HL-60 (cell line): ENCODE results near the gene FAM120A.

Experiments
- DNase-seq, 2 experiments: peaks; one replicate each; pipeline ENCODE4 v3.0.0-alpha.2; 2010 to 2020; ENCODE audit warnings: low read depth in 1 of 2, low spot score in 1 of 2
- H3K27ac ChIP-seq: fragments of 250-450 bp; sonication (Bioruptor Pico); replicated peaks from 2 replicates; pipeline ENCODE4 v1.5.1; 2020; ENCODE audit warnings: mild to moderate bottlenecking, moderate library complexity
- H3K27me3 ChIP-seq: fragments of 250-450 bp; sonication (Bioruptor Pico); 2 replicates; pipeline ENCODE4 v1.5.1; 2021; ENCODE audit warnings: mild to moderate bottlenecking, moderate library complexity; ENCODE audit not compliant: insufficient read depth, poor library complexity, severe bottlenecking
- H3K4me3 ChIP-seq: replicated peaks from 2 replicates; pipeline ENCODE4 v1.5.1; 2011; ENCODE audit warnings: mild to moderate bottlenecking, control low read depth, low read length; ENCODE audit not compliant: insufficient read depth
- CTCF ChIP-seq: IDR thresholded peaks from one replicate; pipeline ENCODE4 v1.5.1; 2011; ENCODE audit warnings: low read length, control low read depth, inconsistent platforms; ENCODE audit not compliant: insufficient read depth
- GABPA ChIP-seq: IDR thresholded peaks from 2 replicates; pipeline ENCODE4 v1.6.1; 2012; ENCODE audit warnings: low read depth
- POLR2AphosphoS5 ChIP-seq: IDR thresholded peaks from 2 replicates; pipeline ENCODE4 v1.6.1; 2012; ENCODE audit warnings: low read depth
- REST ChIP-seq: IDR thresholded peaks from 2 replicates; pipeline ENCODE4 v1.6.1; 2012; ENCODE audit warnings: low read depth; ENCODE audit not compliant: insufficient replicate concordance
- SPI1 ChIP-seq: IDR thresholded peaks from 2 replicates; pipeline ENCODE4 v1.6.1; 2012; ENCODE audit warnings: low read depth, mild to moderate bottlenecking, borderline replicate concordance

Gene FAM120A

GRCh38 chr9:93592008-93592642 lies 140.6 kb downstream of the FAM120A start:
- TF ChIP-seq CTCF (no peak), REST (no peak), POLR2AphosphoS5 (no peak), GABPA (no peak), SPI1 (no peak)
- Histone ChIP-seq H3K4me3 (no peak overlapping the region), H3K27me3 (no peaks in the 10 kb centered on the region), H3K27ac (no peak overlapping the region)
- DNase-seq, result no peak

GRCh38 chr9:93592643-93593021 lies 141.1 kb downstream of the FAM120A start:
- no peak for TF ChIP-seq CTCF
- no peak for TF ChIP-seq REST
- TF ChIP-seq GABPA, result no peak
- no peak for TF ChIP-seq POLR2AphosphoS5
- TF ChIP-seq SPI1, result no peak
- no peak overlapping the region for H3K4me3 ChIP-seq
- DNase-seq, result no peak
- H3K27ac ChIP-seq, result no peak overlapping the region
- H3K27me3 ChIP-seq, result no peaks in the 10 kb centered on the region

- no peak overlapping the region for H3K27ac ChIP-seq
- no peaks in the 10 kb centered on the region for H3K27me3 ChIP-seq
- H3K4me3 ChIP-seq, result no peak overlapping the region
- no peak for DNase-seq
- TF ChIP-seq GABPA (no peak), SPI1 (no peak), POLR2AphosphoS5 (no peak), CTCF (no peak), REST (no peak)
Observed at GRCh38 chr9:93593144-93593658, 141.7 kb downstream of the FAM120A start.
